ENCODE measurements around the gene SNRNP25.

The SNRNP25 gene

GRCh38 chr16:92431-93339, 39.1 kb downstream of the SNRNP25 start:
- Histone ChIP-seq H3K27ac (ENCODE audit: low read length) (no peak overlapping the region), H3K9me3 (replicated peaks; ENCODE audit: insufficient read depth, low read length) (no peaks in the 10 kb centered on the region), H3K9me2 (replicated peaks; ENCODE audit: insufficient read depth, low read length) (no peaks in the 10 kb centered on the region), H3K4me1 (ENCODE audit: low read length) (no peaks in the 10 kb centered on the region), H4K20me1 (ENCODE audit: insufficient read depth, low read length) (no peaks in the 10 kb centered on the region), H3K4me3 (ENCODE audit: low read length) (no peak overlapping the region), H3K36me3 (replicated peaks; ENCODE audit: insufficient read depth, low read length) (no peaks in the 10 kb centered on the region), H2AFZ (ENCODE audit: low read length) (no peak overlapping the region), H3F3A (ENCODE audit: insufficient read depth, low read length) (no peaks in the 10 kb centered on the region), H3K9ac (ENCODE audit: low read length) (no peak overlapping the region), H3K79me2 (ENCODE audit: low read length) (no peaks in the 10 kb centered on the region), H3K4me2 (ENCODE audit: low read depth, low read length) (no peak overlapping the region), H3K27me3 (replicated peaks; ENCODE audit: insufficient read depth, low read length) (no peaks in the 10 kb centered on the region)
- DNase-seq, result no peak
- TF ChIP-seq EZH2phosphoT487 (IDR thresholded peaks at IDR 0.05; ENCODE audit: low read length) (no peak), EZH2 (optimal IDR thresholded peaks at IDR 0.05; ENCODE audit: low read depth, low read length) (no peak), CTCF (IDR thresholded peaks at IDR 0.05; ENCODE audit: low read length) (no peak)

GRCh38 chr16:94918-95265, 41.3 kb downstream of the SNRNP25 start:
- Histone ChIP-seq H3F3A (ENCODE audit: insufficient read depth, low read length) (no peaks in the 10 kb centered on the region), H3K4me1 (ENCODE audit: low read length) (no peaks in the 10 kb centered on the region), H3K9me3 (replicated peaks; ENCODE audit: insufficient read depth, low read length) (no peaks in the 10 kb centered on the region), H3K4me2 (ENCODE audit: low read depth, low read length) (no peak overlapping the region), H3K9ac (ENCODE audit: low read length) (no peak overlapping the region), H3K36me3 (replicated peaks; ENCODE audit: insufficient read depth, low read length) (no peaks in the 10 kb centered on the region), H3K4me3 (ENCODE audit: low read length) (no peak overlapping the region), H2AFZ (ENCODE audit: low read length) (no peak overlapping the region), H3K79me2 (ENCODE audit: low read length) (no peaks in the 10 kb centered on the region), H3K9me2 (replicated peaks; ENCODE audit: insufficient read depth, low read length) (no peaks in the 10 kb centered on the region), H4K20me1 (ENCODE audit: insufficient read depth, low read length) (no peaks in the 10 kb centered on the region), H3K27me3 (replicated peaks; ENCODE audit: insufficient read depth, low read length) (no peaks in the 10 kb centered on the region), H3K27ac (ENCODE audit: low read length) (no peak overlapping the region)
- TF ChIP-seq EZH2 (optimal IDR thresholded peaks at IDR 0.05; ENCODE audit: low read depth, low read length) (no peak), CTCF (IDR thresholded peaks at IDR 0.05; ENCODE audit: low read length) (no peak), EZH2phosphoT487 (IDR thresholded peaks at IDR 0.05; ENCODE audit: low read length) (no peak)
- no peak for DNase-seq

- Histone ChIP-seq H3K4me2 (ENCODE audit: low read depth, low read length) (no peak overlapping the region), H3K4me1 (ENCODE audit: low read length) (no peaks in the 10 kb centered on the region), H3K9me3 (replicated peaks; ENCODE audit: insufficient read depth, low read length) (no peaks in the 10 kb centered on the region), H3F3A (ENCODE audit: insufficient read depth, low read length) (no peaks in the 10 kb centered on the region), H3K4me3 (ENCODE audit: low read length) (no peak overlapping the region), H2AFZ (ENCODE audit: low read length) (no peak overlapping the region), H3K9ac (ENCODE audit: low read length) (no peak overlapping the region), H3K27me3 (replicated peaks; ENCODE audit: insufficient read depth, low read length) (no peaks in the 10 kb centered on the region), H3K27ac (ENCODE audit: low read length) (no peak overlapping the region), H3K36me3 (replicated peaks; ENCODE audit: insufficient read depth, low read length) (no peaks in the 10 kb centered on the region), H4K20me1 (ENCODE audit: insufficient read depth, low read length) (no peaks in the 10 kb centered on the region), H3K79me2 (ENCODE audit: low read length) (no peaks in the 10 kb centered on the region), H3K9me2 (replicated peaks; ENCODE audit: insufficient read depth, low read length) (no peaks in the 10 kb centered on the region)
- TF ChIP-seq CTCF (IDR thresholded peaks at IDR 0.05; ENCODE audit: low read length), result peak; percentile 100
- TF ChIP-seq EZH2phosphoT487 (IDR thresholded peaks at IDR 0.05; ENCODE audit: low read length), result no peak
- no peak for TF ChIP-seq EZH2 (optimal IDR thresholded peaks at IDR 0.05; ENCODE audit: low read depth, low read length)
- peak; percentile 88 for DNase-seq
Measured at GRCh38 chr16:96935-97381, 43.3 kb downstream of the SNRNP25 start.
